HepG2 (cell line): ENCODE measurements around the gene ARRDC4. TPM values are rescaled to one million over a fixed set of nuclear protein-coding genes. Genes with fewer than 3 reads are reported as not detected.

Experiments used
- ATAC-seq: fragments of 200-7000 bp; cut with Tn5 transposase; 3 replicates; pipeline ENCODE4 v1.9.1; 2020; ENCODE audit warnings: mild to moderate bottlenecking, moderate library complexity
- BruUV-seq: library from RNA; stranded (reverse); fragments of 400-500 nt; replicated peaks from 2 replicates; lab custom pipeline; 2021; lab: Mats Ljungman, UMichigan
- CTCF ChIA-PET: fragments of 300-600 bp; formaldehyde crosslinking; extraction: SDS; loops from one replicate; lab custom pipeline; 2021; ENCODE audit warnings: low total read pairs, inconsistent platforms, low intra/inter-chr PET ratio; lab: Yijun Ruan, JAX
- POLR2A ChIA-PET: fragments of 350-600 bp; sonication (Branson Sonifier 250); formaldehyde crosslinking; loops from one replicate; lab custom pipeline; 2020; ENCODE audit warnings: antibody characterized with exemption, inconsistent platforms; lab: Yijun Ruan, JAX
- DNase-seq: peaks from one replicate; pipeline ENCODE4 v3.0.0-alpha.2; 2015; ENCODE audit warnings: low spot score
- FAIRE-seq: peaks from 3 replicates; lab custom pipeline; 2011; peaks lifted over from hg19 to GRCh38; lab: Jason Lieb, UNC
- H2AFZ ChIP-seq: one replicate; pipeline ENCODE4 v1.6.1; 2011; ENCODE audit warnings: low read length, inconsistent platforms
- H3K27ac ChIP-seq: fragments of 300-600 bp; 3 replicates; pipeline ENCODE4 v1.8.0; 2011; ENCODE audit warnings: mixed run types, mild to moderate bottlenecking, mixed read lengths, low read length, inconsistent platforms; ENCODE audit not compliant: insufficient read depth; ENCODE audit errors: extremely low read length
- H3K27me3 ChIP-seq, 2 experiments: fragments of 200-600 bp in 1 of 2; 2 replicates in 1 of 2; 3 replicates in 1 of 2; pipeline versions ENCODE4 v1.6.0 to v1.8.0; 2011; ENCODE audit warnings: low read length in 2 of 2, mild to moderate bottlenecking in 2 of 2, moderate library complexity in 2 of 2, inconsistent platforms in 1 of 2; ENCODE audit not compliant: insufficient read depth in 2 of 2, control insufficient read depth in 1 of 2
- H3K36me3 ChIP-seq, 2 experiments: fragments of 200-600 bp in 1 of 2; replicated peaks in 1 of 2; 2 replicates in 1 of 2; 3 replicates in 1 of 2; pipeline versions ENCODE4 v1.5.1 to v1.8.0; 2011; ENCODE audit warnings: low read length in 2 of 2, inconsistent platforms in 1 of 2; ENCODE audit not compliant: insufficient read depth in 2 of 2, control insufficient read depth in 1 of 2
- H3K4me1 ChIP-seq: 2 replicates; pipeline ENCODE4 v1.5.1; 2012; ENCODE audit warnings: low read length, inconsistent platforms; ENCODE audit not compliant: insufficient read depth
- H3K4me2 ChIP-seq: 2 replicates; pipeline ENCODE4 v1.6.0; 2011; ENCODE audit warnings: low read depth, low read length, inconsistent platforms
- H3K4me3 ChIP-seq, 3 experiments: fragments of 200-600 bp in 1 of 3; sonication (generic), shearing (Covaris generic) in 1 of 3; replicated peaks in 1 of 3; 2 replicates each; pipeline ENCODE4 v1.5.1; 2011 to 2016; ENCODE audit warnings: low read length in 3 of 3, inconsistent platforms in 2 of 3, low read depth in 2 of 3, mild to moderate bottlenecking in 2 of 3, control low read depth in 1 of 3, mixed read lengths in 1 of 3; ENCODE audit not compliant: insufficient read depth in 1 of 3
- H3K79me2 ChIP-seq: one replicate; pipeline ENCODE4 v1.6.1; 2011; ENCODE audit warnings: low read length, inconsistent platforms; ENCODE audit not compliant: insufficient read depth
- H3K9ac ChIP-seq: 2 replicates; pipeline ENCODE4 v1.6.0; 2011; ENCODE audit warnings: mild to moderate bottlenecking, low read depth, low read length, inconsistent platforms; ENCODE audit not compliant: insufficient read depth
- H3K9me3 ChIP-seq: 2 replicates; pipeline ENCODE4 v1.5.1; 2012; ENCODE audit warnings: mild to moderate bottlenecking, low read length
- H4K20me1 ChIP-seq: 2 replicates; pipeline ENCODE4 v1.6.0; 2011; ENCODE audit warnings: inconsistent platforms, mild to moderate bottlenecking, low read length, moderate library complexity; ENCODE audit not compliant: insufficient read depth
- GATA4 ChIP-seq: sonication (generic); IDR thresholded peaks from 2 replicates; pipeline ENCODE4 v1.6.1; 2016; ENCODE audit warnings: antibody characterized with exemption, low read depth, borderline replicate concordance
- GPBP1L1 ChIP-seq: sonication (generic); formaldehyde crosslinking; IDR thresholded peaks from 2 replicates; pipeline ENCODE4 v1.5.0; 2020; ENCODE audit warnings: mild to moderate bottlenecking, missing genetic modification reagents
- NBN ChIP-seq: fragments of 450-650 bp; conservative IDR thresholded peaks from 2 replicates; pipeline ENCODE4 v1.6.1; 2017
- PCBP2 ChIP-seq: fragments of 200-400 bp; formaldehyde crosslinking; optimal IDR thresholded peaks from 2 replicates; pipeline ENCODE3; 2018; ENCODE audit warnings: low read length, low read depth; ENCODE audit not compliant: poor library complexity, severe bottlenecking
- RAD21 ChIP-seq: fragments of 450-650 bp; formaldehyde crosslinking; IDR thresholded peaks from 2 replicates; pipeline ENCODE4 v1.5.0; 2020; ENCODE audit warnings: mild to moderate bottlenecking
- SOX13 ChIP-seq, 3 experiments: fragments of 450-650 bp in 1 of 3; sonication (generic) in 1 of 3; formaldehyde crosslinking in 1 of 3; IDR thresholded peaks in 2 of 3; conservative IDR thresholded peaks in 1 of 3; 2 replicates each; pipeline versions ENCODE4 v1.5.0 to v1.6.1; 2016 to 2020; ENCODE audit warnings: antibody characterized with exemption in 1 of 3, mild to moderate bottlenecking in 1 of 3, missing compliant biosample characterization in 1 of 3, missing genetic modification reagents in 1 of 3, moderate library complexity in 1 of 3
- TEAD3 ChIP-seq: optimal IDR thresholded peaks from 2 replicates; pipeline ENCODE3; 2016; ENCODE audit warnings: borderline replicate concordance
- TOE1 ChIP-seq: sonication (generic); formaldehyde crosslinking; IDR thresholded peaks from 2 replicates; pipeline ENCODE4 v1.4.0; 2020; ENCODE audit warnings: mild to moderate bottlenecking, missing genetic modification reagents
- ZBTB33 ChIP-seq: sonication (generic); formaldehyde crosslinking; IDR thresholded peaks from 2 replicates; pipeline ENCODE4 v1.4.0; 2020; ENCODE audit warnings: missing genetic modification reagents
- ZNF383 ChIP-seq: sonication (generic); formaldehyde crosslinking; IDR thresholded peaks from 2 replicates; pipeline ENCODE4 v1.4.0; 2020; ENCODE audit warnings: missing genetic modification reagents, mild to moderate bottlenecking, borderline replicate concordance
- ZNF556 ChIP-seq: sonication (generic); formaldehyde crosslinking; IDR thresholded peaks from 2 replicates; pipeline ENCODE4 v1.4.0; 2020; ENCODE audit warnings: mild to moderate bottlenecking, missing genetic modification reagents, borderline replicate concordance
- ZNF569 ChIP-seq: sonication (generic); formaldehyde crosslinking; IDR thresholded peaks from 2 replicates; pipeline ENCODE4 v1.5.0; 2020; ENCODE audit warnings: mild to moderate bottlenecking, missing genetic modification reagents, moderate library complexity, borderline replicate concordance
- ZNF737 ChIP-seq: sonication (generic); formaldehyde crosslinking; IDR thresholded peaks from 2 replicates; pipeline ENCODE4 v1.5.0; 2020; ENCODE audit warnings: missing genetic modification reagents, mild to moderate bottlenecking, borderline replicate concordance
- ZNF784 ChIP-seq: sonication (generic); formaldehyde crosslinking; IDR thresholded peaks from 2 replicates; pipeline ENCODE4 v1.5.1; 2020; ENCODE audit warnings: missing genetic modification reagents, mild to moderate bottlenecking, borderline replicate concordance
- WGBS: methylation state at CpG from one replicate; pipeline ENCODE4 v1.1.6; 2017; ENCODE audit warnings: low lambda C conversion rate; 5-methylcytosine and 5-hydroxymethylcytosine counted together
- in situ Hi-C: cut with HindIII; loops from 2 replicates; pipeline ENCODE4 v1.10.0; 2017; ENCODE audit warnings: low pct_unique_long_range_greater_than_20kb; ENCODE audit not compliant: extremely low pct_ligation_motif_present
- intact Hi-C: fragments of 100-400 bp; cut with micrococcal nuclease; formaldehyde crosslinking; loops from one replicate; pipeline ENCODE4 v1.10.0; 2022; ENCODE audit not compliant: unreplicated experiment
- polyA plus RNA-seq, 8 experiments: library from polyadenylated mRNA; depleted of rRNA in 3 of 8; stranded (reverse) in 7 of 8; unstranded in 1 of 8; fragments of >200 nt; fragmentation: Illumina TruSeq in 4 of 8; extraction: Trizol in 4 of 8; gene quantifications; 2 replicates each; pipeline versions ENCODE4 v1.2.1 to v1.2.3, GENCODE V29; 2011 to 2016; ENCODE audit warnings: low read depth in 4 of 8, missing spikeins in 1 of 8, mixed read lengths in 1 of 8; ENCODE audit not compliant: insufficient read depth in 1 of 8
- total RNA-seq, 5 experiments: library from RNA; depleted of rRNA; stranded (reverse); fragments of >200 nt; fragmentation: Illumina TruSeq; extraction: Trizol; gene quantifications; 2 replicates each; pipeline ENCODE4 v1.2.3, GENCODE V29; 2016; ENCODE audit warnings: low read depth in 1 of 5
- TF ChIP-seq, protein P1 (sequence below): sonication (generic); formaldehyde crosslinking; IDR thresholded peaks from 2 replicates; pipeline ENCODE4 v1.4.0; 2020; ENCODE audit warnings: missing genetic modification reagents, borderline replicate concordance

ARRDC4 gene
- total and polyA plus RNA-seq, 2 of the 13 experiments (the other 11 are each of a cell fraction or from before 2014, with no cell fraction given), result 1.5 to 2.5 TPM

DNA sequence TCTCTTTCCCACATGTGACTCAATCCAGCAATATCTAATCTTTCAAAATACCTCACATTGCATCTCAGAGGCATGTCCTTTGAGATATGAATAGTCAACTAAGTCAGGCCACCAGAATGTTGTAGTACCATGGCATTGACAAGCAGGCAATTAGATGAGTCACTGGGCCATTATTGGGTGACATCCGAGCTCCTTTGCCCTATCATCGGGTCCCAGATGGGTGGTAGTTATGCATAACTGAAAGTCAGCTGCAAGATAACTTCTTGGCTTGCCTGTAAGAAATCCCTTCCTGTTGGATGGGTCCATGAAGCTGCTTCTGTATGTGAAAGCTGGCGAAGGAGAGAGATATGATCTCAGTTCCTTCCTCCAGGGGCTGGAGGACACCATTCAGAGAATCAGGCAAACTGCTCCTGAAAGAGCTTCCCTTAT is 32.8 kb downstream of the ARRDC4 start:
- intact Hi-C loops, result loop anchor here (10.0 kb wide), 1 partner anchor 89 kb away; no protein-coding TSS in a partner anchor

More for the DNA sequence above, 32.8 kb downstream of the ARRDC4 start:
- in situ Hi-C loops, result no loop called here
- Histone ChIP-seq H3K36me3 (no peaks in the 10 kb centered on the region), H4K20me1 (no peaks in the 10 kb centered on the region), H3K27me3 (no peaks in the 10 kb centered on the region), H2AFZ (no peak overlapping the region), H3K4me2 (no peak overlapping the region), H3K4me1 (peaks cover 20% of the 10 kb centered on the region; the same call in 1 of the 2 replicates), H3K4me3 (no peak overlapping the region), H3K79me2 (no peaks in the 10 kb centered on the region), H3K9me3 (no peaks in the 10 kb centered on the region), H3K27ac (no peak overlapping the region), H3K9ac (no peak overlapping the region)
- ChIA-PET CTCF (no interaction called here), POLR2A (no interaction called here)
- FAIRE-seq (no peak), ATAC-seq (no peak), DNase-seq (no peak)
- 6% methylated on average over 3 of the region's 3 CpGs for WGBS
- no TSS peak for BruUV-seq
- TF ChIP-seq, protein P1, sequence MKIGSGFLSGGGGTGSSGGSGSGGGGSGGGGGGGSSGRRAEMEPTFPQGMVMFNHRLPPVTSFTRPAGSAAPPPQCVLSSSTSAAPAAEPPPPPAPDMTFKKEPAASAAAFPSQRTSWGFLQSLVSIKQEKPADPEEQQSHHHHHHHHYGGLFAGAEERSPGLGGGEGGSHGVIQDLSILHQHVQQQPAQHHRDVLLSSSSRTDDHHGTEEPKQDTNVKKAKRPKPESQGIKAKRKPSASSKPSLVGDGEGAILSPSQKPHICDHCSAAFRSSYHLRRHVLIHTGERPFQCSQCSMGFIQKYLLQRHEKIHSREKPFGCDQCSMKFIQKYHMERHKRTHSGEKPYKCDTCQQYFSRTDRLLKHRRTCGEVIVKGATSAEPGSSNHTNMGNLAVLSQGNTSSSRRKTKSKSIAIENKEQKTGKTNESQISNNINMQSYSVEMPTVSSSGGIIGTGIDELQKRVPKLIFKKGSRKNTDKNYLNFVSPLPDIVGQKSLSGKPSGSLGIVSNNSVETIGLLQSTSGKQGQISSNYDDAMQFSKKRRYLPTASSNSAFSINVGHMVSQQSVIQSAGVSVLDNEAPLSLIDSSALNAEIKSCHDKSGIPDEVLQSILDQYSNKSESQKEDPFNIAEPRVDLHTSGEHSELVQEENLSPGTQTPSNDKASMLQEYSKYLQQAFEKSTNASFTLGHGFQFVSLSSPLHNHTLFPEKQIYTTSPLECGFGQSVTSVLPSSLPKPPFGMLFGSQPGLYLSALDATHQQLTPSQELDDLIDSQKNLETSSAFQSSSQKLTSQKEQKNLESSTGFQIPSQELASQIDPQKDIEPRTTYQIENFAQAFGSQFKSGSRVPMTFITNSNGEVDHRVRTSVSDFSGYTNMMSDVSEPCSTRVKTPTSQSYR (CRISPR knock-in tag), result no peak
- no peak for TF ChIP-seq GPBP1L1
- TF ChIP-seq TOE1 (CRISPR knock-in tag), result no peak
- no peak for TF ChIP-seq ZNF556
- no peak for TF ChIP-seq TEAD3 (CRISPR knock-in tag)
- no peak for TF ChIP-seq ZBTB33 (CRISPR knock-in tag)
- no peak for TF ChIP-seq GATA4
- no peak for TF ChIP-seq SOX13 (IDR thresholded peaks at IDR 0.05)
- TF ChIP-seq SOX13 (CRISPR knock-in tag; conservative IDR thresholded peaks at IDR 0.05 in 1 of 2, IDR thresholded peaks at IDR 0.05 in 1 of 2), result no peak
- no peak for TF ChIP-seq ZNF784 (CRISPR knock-in tag)
- no peak for TF ChIP-seq ZNF737 (CRISPR knock-in tag)
- TF ChIP-seq RAD21 (CRISPR knock-in tag), result no peak
- TF ChIP-seq PCBP2, result no peak
- no peak for TF ChIP-seq NBN
- no peak for TF ChIP-seq ZNF383 (CRISPR knock-in tag)
- no peak for TF ChIP-seq ZNF569
